WTC11 (cell line): ENCODE data around the gene SLC7A14. TPM values are rescaled to one million over a fixed set of nuclear protein-coding genes. Genes with fewer than 3 reads are reported as not detected.

Source experiments
- ATAC-seq: fragments of 200-7000 bp; cut with Tn5 transposase; 2 replicates; pipeline ENCODE4 v1.10.0; 2021; ENCODE audit warnings: mild to moderate bottlenecking, moderate library complexity
- CTCF ChIA-PET: fragments of 300-600 bp; sonication (Branson Sonifier 250); formaldehyde crosslinking; loops from one replicate; lab custom pipeline; 2021; ENCODE audit warnings: antibody characterized with exemption; lab: Charles Lee
- POLR2A ChIA-PET: fragments of 350-600 bp; sonication (Branson Sonifier 250); formaldehyde crosslinking; loops from one replicate; lab custom pipeline; 2021; ENCODE audit warnings: antibody characterized with exemption; lab: Charles Lee
- DNase-seq: peaks from one replicate; pipeline ENCODE4 v3.0.0; 2021; ENCODE audit warnings: low spot score
- H3K27ac Mint-ChIP-seq: 2 replicates; pipeline ENCODE4 v1.8.0; 2021; ENCODE audit warnings: mixed read lengths
- H3K27me3 Mint-ChIP-seq: 2 replicates; pipeline ENCODE4 v1.8.0; 2021; ENCODE audit warnings: low read depth, mild to moderate bottlenecking, moderate library complexity, mixed read lengths
- H3K36me3 Mint-ChIP-seq: 2 replicates; pipeline ENCODE4 v1.8.0; 2021; ENCODE audit warnings: mixed read lengths
- H3K4me1 Mint-ChIP-seq: 2 replicates; pipeline ENCODE4 v1.8.0; 2022; ENCODE audit warnings: mixed read lengths
- H3K4me3 Mint-ChIP-seq: 2 replicates; pipeline ENCODE4 v1.8.0; 2021; ENCODE audit warnings: mild to moderate bottlenecking, moderate library complexity, mixed read lengths
- H3K9me3 Mint-ChIP-seq: 2 replicates; pipeline ENCODE4 v1.8.0; 2021; ENCODE audit warnings: mixed read lengths
- AR ChIP-seq: fragments of 250-450 bp; sonication (Bioruptor Pico); IDR thresholded peaks from 2 replicates; pipeline ENCODE4 v1.9.0; 2021; ENCODE audit warnings: mild to moderate bottlenecking
- ATF1 ChIP-seq: sonication (generic); formaldehyde crosslinking; IDR thresholded peaks from 2 replicates; pipeline ENCODE4 v1.8.1; 2023; ENCODE audit warnings: mild to moderate bottlenecking, moderate library complexity, missing genetic modification reagents
- CREM ChIP-seq: sonication (generic); formaldehyde crosslinking; IDR thresholded peaks from 2 replicates; pipeline ENCODE4 v1.8.1; 2022; ENCODE audit warnings: mild to moderate bottlenecking, missing genetic modification reagents, moderate library complexity
- EMX1 ChIP-seq: fragments of 250-450 bp; sonication (Bioruptor Pico); IDR thresholded peaks from 2 replicates; pipeline ENCODE4 v1.8.0; 2021; ENCODE audit warnings: mild to moderate bottlenecking
- ESRRA ChIP-seq: sonication (generic); formaldehyde crosslinking; IDR thresholded peaks from 2 replicates; pipeline ENCODE4 v1.8.1; 2022; ENCODE audit warnings: mild to moderate bottlenecking, missing genetic modification reagents, borderline replicate concordance
- HMGA2 ChIP-seq: fragments of 250-450 bp; sonication (Bioruptor Pico); IDR thresholded peaks from 2 replicates; pipeline ENCODE4 v1.4.0; 2021; ENCODE audit warnings: mild to moderate bottlenecking, moderate library complexity
- IRF1 ChIP-seq: sonication (generic); formaldehyde crosslinking; IDR thresholded peaks from 2 replicates; pipeline ENCODE4 v1.8.0; 2023; ENCODE audit warnings: missing genetic modification reagents
- IRF2 ChIP-seq: sonication (generic); formaldehyde crosslinking; IDR thresholded peaks from 2 replicates; pipeline ENCODE4 v1.8.0; 2022; ENCODE audit warnings: low read depth, missing genetic modification reagents, borderline replicate concordance
- NR1H2 ChIP-seq: sonication (generic); formaldehyde crosslinking; IDR thresholded peaks from 2 replicates; pipeline ENCODE4 v1.9.0; 2021; ENCODE audit warnings: mild to moderate bottlenecking, moderate library complexity, missing genetic modification reagents
- RELA ChIP-seq: sonication (generic); formaldehyde crosslinking; IDR thresholded peaks from 2 replicates; pipeline ENCODE4 v1.8.1; 2022; ENCODE audit warnings: missing genetic modification reagents, mild to moderate bottlenecking, borderline replicate concordance
- STAT6 ChIP-seq: sonication (generic); formaldehyde crosslinking; conservative IDR thresholded peaks from 2 replicates; pipeline ENCODE4 v1.8.1; 2023; ENCODE audit warnings: mild to moderate bottlenecking, low read depth, missing genetic modification reagents, moderate library complexity
- ZNF121 ChIP-seq: sonication (generic); formaldehyde crosslinking; IDR thresholded peaks from 2 replicates; pipeline ENCODE4 v1.8.0; 2023; ENCODE audit warnings: missing genetic modification reagents
- ZNF219 ChIP-seq: sonication (generic); formaldehyde crosslinking; IDR thresholded peaks from 2 replicates; pipeline ENCODE4 v1.8.0; 2023; ENCODE audit warnings: missing genetic modification reagents, mild to moderate bottlenecking, borderline replicate concordance
- ZNF396 ChIP-seq: fragments of 250-450 bp; sonication (Bioruptor Pico); IDR thresholded peaks from 2 replicates; pipeline ENCODE4 v1.8.0; 2021; ENCODE audit warnings: mild to moderate bottlenecking, moderate library complexity, borderline replicate concordance
- ZNF416 ChIP-seq: fragments of 250-450 bp; sonication (Bioruptor Pico); IDR thresholded peaks from 2 replicates; pipeline ENCODE4 v1.9.0; 2021; ENCODE audit warnings: mild to moderate bottlenecking, inconsistent platforms
- ZSCAN18 ChIP-seq: fragments of 250-450 bp; sonication (Bioruptor Pico); IDR thresholded peaks from 2 replicates; pipeline ENCODE4 v2.1.2; 2022; ENCODE audit warnings: mild to moderate bottlenecking, moderate library complexity
- total RNA-seq: library from RNA; stranded (reverse); gene quantifications from 3 replicates; pipeline ENCODE4 v1.2.3, GENCODE V29; 2021

The SLC7A14 gene
- total RNA-seq, 1 experiment from 2014 or later = 0.68 TPM

- TF ChIP-seq ZSCAN18 (CRISPR knock-in tag) (peak; percentile 39; the same call in 1 of the 2 replicates), IRF2 (no peak), ZNF416 (CRISPR knock-in tag) (no peak)
- TF ChIP-seq, all 79 proteins: peak for 36
Measured at GRCh38 chr3:170584585-170585007, 1.3 kb downstream of the SLC7A14 start (continued).

- ATAC-seq = no peak
- H3K27ac Mint-ChIP-seq = no peak overlapping the region
- no peak for DNase-seq
- no peak overlapping the region for H3K4me3 Mint-ChIP-seq
- POLR2A ChIA-PET = no interaction called here
- H3K36me3 Mint-ChIP-seq = no peaks in the 10 kb centered on the region
- no peaks in the 10 kb centered on the region for H3K9me3 Mint-ChIP-seq
- no peaks in the 10 kb centered on the region; the same call in 1 of the 2 replicates for H3K4me1 Mint-ChIP-seq
- TF ChIP-seq ZNF396 (CRISPR knock-in tag) (no peak), ATF1 (CRISPR knock-in tag) (no peak), ESRRA (CRISPR knock-in tag) (no peak), EMX1 (no peak), STAT6 (CRISPR knock-in tag) (no peak), AR (no peak), ZNF121 (CRISPR knock-in tag) (no peak), CREM (CRISPR knock-in tag) (no peak), RELA (CRISPR knock-in tag) (no peak), ZSCAN18 (CRISPR knock-in tag) (no peak), HMGA2 (CRISPR knock-in tag) (no peak), ZNF219 (CRISPR knock-in tag) (no peak), NR1H2 (no peak), IRF1 (no peak)
- CTCF ChIA-PET = interaction anchor here (1.9 kb wide), 1 partner anchor 230 kb away, joined by 6 read pairs; no protein-coding TSS in a partner anchor
- H3K27me3 Mint-ChIP-seq = peaks cover 28% of the 10 kb centered on the region
Measured at GRCh38 chr3:170579646-170580045, 6.2 kb downstream of the SLC7A14 start.
